ENCODE data around the gene MACROD2.

DNA sequence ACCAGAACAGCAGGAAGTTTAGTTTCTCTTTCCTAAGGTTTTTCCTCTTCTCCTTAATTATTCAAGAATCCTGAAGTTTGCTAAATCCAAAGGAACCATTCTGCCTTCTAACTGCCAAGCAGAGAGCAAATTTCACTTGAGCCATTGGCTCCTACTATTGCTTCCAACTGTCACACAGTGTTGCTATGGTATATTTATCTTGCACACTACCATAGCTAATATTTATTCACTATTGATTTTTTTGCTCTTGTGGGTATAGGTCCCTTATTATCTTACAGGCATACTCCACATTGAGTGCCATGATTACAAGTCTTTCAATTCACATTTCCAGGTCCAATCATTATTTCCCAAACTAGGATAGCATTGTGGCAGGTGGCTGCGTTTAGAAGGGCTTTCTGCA, 608.8 kb downstream of the MACROD2 start:
- TF ChIP-seq CTCF (tag by site-specific recombination; IDR thresholded peaks at IDR 0.05) (no peak), TSHZ1 (tag by site-specific recombination; IDR thresholded peaks at IDR 0.05; ENCODE audit: borderline replicate concordance) (no peak), ZBTB21 (tag by site-specific recombination; IDR thresholded peaks at IDR 0.05) (no peak), ZNF600 (tag by site-specific recombination; IDR thresholded peaks at IDR 0.05) (no peak), PRDM1 (tag by site-specific recombination; IDR thresholded peaks at IDR 0.05) (no peak), ZNF274 (IDR thresholded peaks at IDR 0.05; ENCODE audit: low read length) (no peak), ZNF274 (tag by site-specific recombination; IDR thresholded peaks at IDR 0.05; ENCODE audit: borderline replicate concordance) (no peak), ZNF391 (tag by site-specific recombination; IDR thresholded peaks at IDR 0.05; ENCODE audit: borderline replicate concordance, low read depth) (no peak), KLF9 (tag by site-specific recombination; IDR thresholded peaks at IDR 0.05; ENCODE audit: low read depth) (no peak), ZBTB1 (tag by site-specific recombination; IDR thresholded peaks at IDR 0.05) (no peak), ZNF423 (tag by site-specific recombination; IDR thresholded peaks at IDR 0.05) (no peak)
